BLaER1 (cell line): ENCODE results near the gene KCNRG.
A peak's percentile ranks its signal among the peaks of the same experiment; 100 is the strongest.

Source experiments
- H3K27ac ChIP-seq: shearing (Covaris generic); formaldehyde crosslinking; 2 replicates; pipeline ENCODE4 v1.8.1; 2022
- H3K27me3 ChIP-seq: shearing (Covaris generic); formaldehyde crosslinking; 2 replicates; pipeline ENCODE4 v1.8.1; 2022
- H3K36me3 ChIP-seq: shearing (Covaris generic); formaldehyde crosslinking; 2 replicates; pipeline ENCODE4 v1.8.1; 2022
- H3K4me1 ChIP-seq: shearing (Covaris generic); formaldehyde crosslinking; 2 replicates; pipeline ENCODE4 v1.8.1; 2022
- H3K4me2 ChIP-seq: shearing (Covaris generic); formaldehyde crosslinking; 2 replicates; pipeline ENCODE4 v1.8.1; 2022
- H3K4me3 ChIP-seq: shearing (Covaris generic); formaldehyde crosslinking; 2 replicates; pipeline ENCODE4 v1.8.1; 2022
- H3K9ac ChIP-seq: shearing (Covaris generic); formaldehyde crosslinking; 2 replicates; pipeline ENCODE4 v1.8.1; 2022
- H3K9me3 ChIP-seq: shearing (Covaris generic); formaldehyde crosslinking; 2 replicates; pipeline ENCODE4 v1.8.1; 2022
- H4K20me1 ChIP-seq: shearing (Covaris generic); formaldehyde crosslinking; 2 replicates; pipeline ENCODE4 v1.8.1; 2022
- Cebpa-rat ChIP-seq: shearing (Covaris generic); IDR thresholded peaks from 2 replicates; pipeline ENCODE4 v1.8.1; 2022

The KCNRG gene

DNA sequence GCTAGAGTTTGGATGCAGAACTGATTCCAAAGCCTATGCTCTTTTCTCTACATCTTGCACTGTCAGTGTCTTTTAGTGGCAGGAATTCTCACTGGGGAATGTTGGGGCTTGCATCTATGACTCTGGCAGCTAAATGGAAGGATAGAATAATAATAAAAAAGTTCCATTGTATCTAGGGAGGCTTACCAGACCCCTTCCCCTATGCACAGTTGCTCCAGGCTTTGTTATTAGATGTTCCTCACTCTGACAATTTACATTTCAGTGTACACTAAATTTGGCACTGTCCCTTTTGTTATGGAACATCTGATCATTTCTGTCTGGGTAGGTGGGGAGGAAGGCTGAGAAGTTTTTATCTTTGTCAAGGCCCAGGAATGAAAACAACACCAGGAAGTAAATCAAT is 22.1 kb upstream of the KCNRG start:
- no peak overlapping the region for H3K9ac ChIP-seq
- no peaks in the 10 kb centered on the region for H3K27me3 ChIP-seq
- peaks cover 30% of the 10 kb centered on the region for H3K4me1 ChIP-seq
- H3K9me3 ChIP-seq = no peaks in the 10 kb centered on the region
- peaks cover 4% of the 10 kb centered on the region for H4K20me1 ChIP-seq
- no peak for TF ChIP-seq Cebpa-rat
- H3K27ac ChIP-seq = 0 out of 2 replicates have a peak overlapping the region, but pooled peaks have one; percentile 18
- no peak overlapping the region for H3K4me2 ChIP-seq
- H3K4me3 ChIP-seq = no peak overlapping the region
- peaks cover 34% of the 10 kb centered on the region for H3K36me3 ChIP-seq

DNA sequence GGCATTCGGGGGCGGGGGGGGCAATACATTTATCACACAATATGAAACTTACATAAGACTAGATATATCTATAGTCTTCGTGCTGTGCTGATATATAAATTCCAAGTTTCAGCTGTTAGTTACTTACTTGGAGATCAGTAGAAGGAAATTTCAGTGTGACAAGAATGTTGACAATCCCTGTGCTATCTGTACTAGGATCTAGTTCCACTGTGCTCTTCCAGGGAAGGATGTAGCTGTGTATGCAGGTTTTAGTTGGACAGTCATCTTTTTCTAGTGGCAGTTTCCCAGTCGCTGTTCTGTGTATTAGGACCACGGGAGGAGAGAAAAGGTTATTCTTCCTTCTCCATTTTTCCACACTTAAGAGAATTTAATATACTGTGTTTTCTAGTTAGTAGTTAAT is 21.6 kb upstream of the KCNRG start:
- TF ChIP-seq Cebpa-rat = no peak
- Histone ChIP-seq H3K27me3 (no peaks in the 10 kb centered on the region), H3K4me1 (peaks cover 35% of the 10 kb centered on the region), H4K20me1 (peaks cover 9% of the 10 kb centered on the region), H3K9ac (no peak overlapping the region), H3K9me3 (no peaks in the 10 kb centered on the region), H3K36me3 (peaks cover 34% of the 10 kb centered on the region), H3K4me3 (no peak overlapping the region), H3K4me2 (0 out of 2 replicates have a peak overlapping the region, but pooled peaks have one; percentile 95), H3K27ac (0 out of 2 replicates have a peak overlapping the region, but pooled peaks have one; percentile 99)

DNA sequence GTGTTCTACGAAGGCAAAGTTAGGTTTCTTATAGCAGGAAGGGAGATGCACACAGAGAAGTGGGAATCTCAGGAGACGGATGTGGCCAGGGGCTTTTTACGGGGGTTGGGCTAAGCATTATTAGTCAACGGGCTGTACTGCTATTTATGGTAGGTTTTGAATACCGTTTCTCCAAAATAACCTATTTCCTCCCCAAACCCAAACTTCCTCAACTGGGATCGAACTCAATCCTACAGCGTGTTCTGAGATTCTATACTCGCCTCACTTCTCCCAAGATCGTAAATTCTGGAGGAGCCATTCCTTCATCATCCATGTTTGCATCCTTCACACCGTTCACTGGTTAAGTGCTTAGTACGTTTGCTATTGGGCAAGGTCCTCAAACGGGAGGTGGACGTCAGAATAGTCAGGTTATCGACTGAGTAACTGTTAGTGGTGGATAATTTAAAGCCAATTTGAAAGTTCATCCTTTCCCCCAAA is 19.6 kb upstream of the KCNRG start:
- H4K20me1 ChIP-seq = peaks cover 29% of the 10 kb centered on the region
- peaks cover 44% of the 10 kb centered on the region for H3K36me3 ChIP-seq
- peaks cover 55% of the 10 kb centered on the region for H3K4me1 ChIP-seq
- peak overlapping the region; percentile 75 for H3K4me3 ChIP-seq
- H3K9me3 ChIP-seq = no peaks in the 10 kb centered on the region
- H3K9ac ChIP-seq = peak overlapping the region; percentile 98
- H3K27me3 ChIP-seq = no peaks in the 10 kb centered on the region
- peak overlapping the region; percentile 99 for H3K27ac ChIP-seq
- H3K4me2 ChIP-seq = peak overlapping the region; percentile 95
- TF ChIP-seq Cebpa-rat = no peak

DNA sequence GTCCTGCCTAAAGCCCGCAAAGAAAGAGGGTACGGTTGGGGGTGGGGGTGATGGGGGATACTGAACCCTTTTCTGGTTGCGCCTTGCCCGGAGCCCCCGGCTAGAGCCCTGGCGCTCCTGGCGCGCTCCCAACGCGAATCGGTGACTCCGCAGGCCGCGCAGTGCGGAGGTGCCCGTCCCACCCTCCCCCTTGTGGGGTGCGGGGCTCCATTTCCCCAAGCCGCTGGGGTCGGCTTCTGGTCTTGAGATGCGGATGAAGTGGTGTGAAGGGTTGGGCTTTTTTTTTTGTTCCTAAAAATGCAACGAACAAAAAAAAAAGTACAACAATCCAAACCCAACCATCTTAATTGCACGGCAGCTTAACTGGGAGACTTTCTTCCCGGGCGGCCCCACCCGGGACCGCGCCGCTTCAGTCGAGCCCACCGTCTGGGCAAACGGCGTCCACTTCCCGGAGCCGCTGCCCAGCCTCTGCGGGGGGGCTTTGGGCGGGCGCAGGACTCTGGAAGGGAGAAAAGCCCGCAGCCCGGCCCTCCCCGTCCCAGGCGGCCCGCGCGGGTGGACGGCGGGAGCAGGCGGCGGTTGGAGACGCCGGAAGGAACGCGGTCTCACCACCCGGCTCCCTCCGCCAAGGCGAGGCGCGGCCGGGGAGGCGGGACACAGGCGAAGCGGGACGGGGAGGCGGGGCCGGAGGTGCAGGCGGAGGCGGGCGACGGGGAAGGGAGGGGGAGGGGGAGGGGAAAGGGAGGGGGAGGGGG is 18.9 kb upstream of the KCNRG start:
- peak overlapping the region; percentile 98 for H3K9ac ChIP-seq
- peak overlapping the region; percentile 99 for H3K27ac ChIP-seq
- no peak for TF ChIP-seq Cebpa-rat

DNA sequence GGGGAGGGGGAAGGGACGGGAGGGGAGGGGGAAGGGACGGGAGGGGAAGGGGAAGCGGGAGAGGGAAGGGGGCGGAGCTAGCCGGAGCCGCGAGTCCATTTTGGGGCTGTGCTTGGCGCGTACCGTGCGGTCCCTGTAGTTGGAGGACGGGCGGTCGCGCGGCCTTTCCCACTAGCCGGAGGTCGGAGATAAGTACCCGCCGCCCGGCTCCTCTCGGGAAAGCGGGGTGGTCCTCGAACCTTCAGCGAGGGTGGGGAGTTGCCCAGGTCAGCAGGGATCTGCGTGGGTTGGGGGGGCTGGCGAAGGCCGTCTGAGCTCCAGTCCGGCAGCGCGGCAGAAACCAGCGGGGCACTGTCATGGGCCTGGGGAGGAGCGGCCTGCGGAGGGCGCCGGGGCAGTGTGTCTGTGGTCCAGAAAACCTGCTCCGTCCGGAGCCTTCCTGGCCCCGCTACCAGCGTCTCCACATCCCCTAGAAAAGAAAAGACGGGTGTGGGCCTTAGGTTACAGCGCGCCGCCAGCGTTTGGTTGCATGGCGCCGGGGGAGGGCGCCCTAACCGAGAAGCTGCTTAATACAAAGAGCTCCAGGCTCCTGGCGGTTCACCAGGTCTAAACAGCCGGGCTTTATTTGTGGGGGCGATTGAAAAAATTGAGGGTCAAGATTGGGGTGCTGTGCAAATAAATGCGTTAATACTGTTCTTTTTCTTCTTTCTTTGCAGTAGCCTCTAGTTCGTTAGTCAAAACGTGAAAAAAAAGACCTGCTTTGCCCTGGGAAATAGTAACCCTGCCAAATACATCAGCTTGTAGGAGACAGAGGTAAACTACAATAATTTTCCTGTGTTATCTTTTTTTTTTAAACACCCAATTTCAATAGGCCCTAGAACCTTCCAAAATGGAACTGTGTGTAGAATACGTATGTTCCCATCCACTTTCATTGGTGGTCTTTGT is 18.0 kb upstream of the KCNRG start, which contains the start of gene TRIM13:
TSS of gene TRIM13 (plus strand) at position 92 of the 945 bp plus-strand sequence. CDS start 14,899 bp downstream, outside the sequence.
- peak within 1 kb of the TSS; percentile 99 for H3K27ac ChIP-seq
- H3K27me3 ChIP-seq = no peaks in the 10 kb centered on the region
- H3K9ac ChIP-seq = peak within 1 kb of the TSS; percentile 100
- H3K4me2 ChIP-seq = peak within 1 kb of the TSS; percentile 95
- TF ChIP-seq Cebpa-rat = no peak
- H3K9me3 ChIP-seq = no peaks in the 10 kb centered on the region
- peaks cover 40% of the 10 kb centered on the region for H3K36me3 ChIP-seq
- H3K4me3 ChIP-seq = peak within 1 kb of the TSS; percentile 90
- peaks cover 71% of the 10 kb centered on the region for H3K4me1 ChIP-seq
- peaks cover 45% of the 10 kb centered on the region for H4K20me1 ChIP-seq

More for the DNA sequence above, 18.9 kb upstream of the KCNRG start:
- Histone ChIP-seq H3K9me3 (no peaks in the 10 kb centered on the region), H3K4me1 (peaks cover 62% of the 10 kb centered on the region), H4K20me1 (peaks cover 36% of the 10 kb centered on the region), H3K36me3 (peaks cover 42% of the 10 kb centered on the region), H3K4me2 (peak overlapping the region; percentile 95), H3K4me3 (peak overlapping the region; percentile 75), H3K27me3 (no peaks in the 10 kb centered on the region)

DNA sequence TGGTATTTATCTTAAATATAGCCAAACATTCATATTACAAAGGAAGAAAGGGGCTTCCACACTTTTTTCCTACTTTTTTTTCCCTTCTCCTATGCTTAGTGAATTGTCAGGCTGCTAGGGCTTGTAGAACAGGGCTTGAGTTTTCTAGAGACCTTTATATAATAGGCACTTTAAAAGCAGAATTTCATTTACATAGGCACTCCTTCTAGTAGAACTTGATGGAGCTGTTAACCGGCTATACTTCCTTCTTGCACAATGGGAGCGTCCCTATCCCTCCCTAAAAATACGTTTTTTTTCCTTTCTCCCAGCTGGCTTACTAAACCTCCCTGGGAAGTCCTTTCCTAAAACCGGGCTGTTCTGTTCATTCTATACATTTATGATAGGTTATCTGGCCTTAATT is 17.3 kb upstream of the KCNRG start:
- peak overlapping the region; percentile 100 for H3K9ac ChIP-seq
- H3K27me3 ChIP-seq = no peaks in the 10 kb centered on the region
- H3K27ac ChIP-seq = peak overlapping the region; percentile 99
- peak overlapping the region; percentile 68 for H3K4me2 ChIP-seq
- peaks cover 74% of the 10 kb centered on the region for H3K4me1 ChIP-seq
- TF ChIP-seq Cebpa-rat = no peak
- no peaks in the 10 kb centered on the region for H3K9me3 ChIP-seq
- H3K4me3 ChIP-seq = peak overlapping the region; percentile 90
- peaks cover 47% of the 10 kb centered on the region for H3K36me3 ChIP-seq
- peaks cover 52% of the 10 kb centered on the region for H4K20me1 ChIP-seq

DNA sequence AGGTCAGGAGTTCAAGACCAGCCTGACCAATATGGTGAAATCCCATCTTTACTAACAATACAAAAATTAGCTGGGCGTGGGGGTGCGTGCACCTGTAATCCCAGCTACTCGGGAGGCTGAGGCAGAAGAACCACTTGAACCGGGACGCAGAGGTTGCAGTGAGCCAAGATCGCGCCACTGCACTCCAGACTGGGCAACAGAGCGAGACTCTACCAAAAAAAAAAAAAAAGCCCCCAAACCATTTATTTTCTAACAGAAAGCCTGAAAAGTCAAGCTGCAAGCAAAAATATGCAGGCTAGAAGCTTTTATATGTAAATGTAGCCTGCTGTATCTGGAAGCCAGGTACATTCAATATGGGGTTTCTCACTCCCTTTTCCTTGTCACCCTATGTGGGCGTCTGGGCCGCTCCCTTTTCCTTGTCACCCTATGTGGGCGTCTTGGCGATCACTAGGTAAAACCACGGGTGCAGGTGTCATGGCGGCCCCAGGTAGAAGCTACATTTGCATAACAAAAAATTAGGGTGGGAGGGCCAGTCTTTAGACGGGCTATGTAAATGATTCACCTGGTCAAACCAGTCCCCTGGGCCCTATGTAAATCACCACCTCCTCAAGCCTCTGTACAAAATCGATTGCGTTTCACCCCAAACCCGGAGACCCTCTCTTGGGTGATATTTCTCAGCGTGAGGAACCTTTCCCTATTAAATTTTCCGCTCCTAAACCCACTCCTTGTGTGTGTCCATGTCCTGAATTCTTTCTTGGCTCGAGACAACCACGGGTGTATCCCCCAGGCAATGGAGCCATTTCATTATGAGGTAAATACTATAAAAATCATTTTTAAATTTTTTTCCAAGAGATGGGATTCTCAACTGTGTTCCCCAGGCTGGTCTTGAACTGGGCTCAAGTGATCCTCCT is 16.3 kb upstream of the KCNRG start:
- H3K9ac ChIP-seq = peak overlapping the region; percentile 100
- no peaks in the 10 kb centered on the region for H3K9me3 ChIP-seq
- peaks cover 50% of the 10 kb centered on the region for H3K36me3 ChIP-seq
- H3K27me3 ChIP-seq = no peaks in the 10 kb centered on the region
- no peak for TF ChIP-seq Cebpa-rat
- peaks cover 70% of the 10 kb centered on the region for H3K4me1 ChIP-seq
- peaks cover 62% of the 10 kb centered on the region for H4K20me1 ChIP-seq
- peak overlapping the region; percentile 68 for H3K4me2 ChIP-seq
- peak overlapping the region; percentile 90 for H3K4me3 ChIP-seq
- H3K27ac ChIP-seq = peak overlapping the region; percentile 99

DNA sequence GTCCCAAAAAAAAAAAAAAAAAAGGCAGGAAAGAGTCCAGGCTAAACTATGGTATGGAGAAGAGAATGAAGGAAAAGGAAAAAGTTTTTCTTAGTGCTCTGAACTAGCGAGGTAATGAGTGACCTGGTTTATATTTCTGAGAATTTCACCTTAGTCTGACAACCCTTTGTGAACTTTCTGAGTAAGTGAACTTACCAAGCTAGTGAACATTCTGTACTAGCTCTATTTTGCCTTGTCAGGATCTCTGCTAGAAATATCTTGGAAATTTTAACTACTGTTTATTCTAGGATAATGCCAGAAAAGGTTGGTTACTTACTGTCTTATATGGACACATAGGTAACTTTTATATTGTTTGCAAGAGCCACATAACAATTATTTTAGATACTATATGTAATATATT is 14.0 kb upstream of the KCNRG start:
- Histone ChIP-seq H3K36me3 (peaks cover 73% of the 10 kb centered on the region), H3K4me1 (peaks cover 62% of the 10 kb centered on the region), H3K27me3 (no peaks in the 10 kb centered on the region), H3K4me2 (peak overlapping the region; percentile 68), H3K9me3 (0 out of 2 replicates have a peak, but pooled peaks cover 6% of the 10 kb centered on the region), H3K9ac (no peak overlapping the region), H4K20me1 (peaks cover 85% of the 10 kb centered on the region), H3K27ac (no peak overlapping the region), H3K4me3 (no peak overlapping the region)
- no peak for TF ChIP-seq Cebpa-rat
